AG09319 (cell line): ENCODE data around the gene OCRL.
"Not testable (repeated sequence)": the region's sequence is repeated elsewhere in the genome, so short reads cannot be mapped to it uniquely, and the experiment has no call there.

Source experiments
- DNase-seq: peaks from one replicate; pipeline ENCODE4 v3.0.0-alpha.2; 2010; ENCODE audit warnings: low read depth; ENCODE audit errors: extremely low read depth
- TF ChIP-seq, protein P1 (sequence below): IDR thresholded peaks from 2 replicates; pipeline ENCODE4 v1.5.1; 2011; ENCODE audit warnings: low read depth, mild to moderate bottlenecking, inconsistent platforms, low read length, moderate library complexity

Gene OCRL

DNA sequence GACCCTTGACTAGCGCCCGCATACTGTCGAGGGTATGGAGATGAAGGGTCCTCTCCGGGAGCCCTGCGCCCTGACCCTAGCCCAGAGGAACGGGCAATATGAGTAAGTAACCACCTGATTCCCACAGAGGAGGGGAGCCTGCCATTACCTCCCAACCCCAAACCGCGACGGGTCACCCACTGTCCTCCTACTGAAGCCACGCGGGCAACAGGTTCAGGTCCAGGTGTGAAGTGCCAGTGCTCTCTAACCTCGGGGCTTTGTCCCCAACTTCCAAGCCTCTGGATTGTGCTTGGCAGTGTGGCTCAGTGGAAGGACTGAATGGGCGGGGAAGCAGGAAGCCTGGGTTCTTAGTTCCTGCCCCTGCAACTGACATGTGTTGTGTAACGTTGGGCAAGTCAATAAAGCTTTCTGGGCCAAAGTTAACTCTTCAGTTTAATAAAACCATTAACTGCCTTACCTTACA lies 694 bp downstream of the OCRL start:
- no peak for DNase-seq
- TF ChIP-seq, protein P1, sequence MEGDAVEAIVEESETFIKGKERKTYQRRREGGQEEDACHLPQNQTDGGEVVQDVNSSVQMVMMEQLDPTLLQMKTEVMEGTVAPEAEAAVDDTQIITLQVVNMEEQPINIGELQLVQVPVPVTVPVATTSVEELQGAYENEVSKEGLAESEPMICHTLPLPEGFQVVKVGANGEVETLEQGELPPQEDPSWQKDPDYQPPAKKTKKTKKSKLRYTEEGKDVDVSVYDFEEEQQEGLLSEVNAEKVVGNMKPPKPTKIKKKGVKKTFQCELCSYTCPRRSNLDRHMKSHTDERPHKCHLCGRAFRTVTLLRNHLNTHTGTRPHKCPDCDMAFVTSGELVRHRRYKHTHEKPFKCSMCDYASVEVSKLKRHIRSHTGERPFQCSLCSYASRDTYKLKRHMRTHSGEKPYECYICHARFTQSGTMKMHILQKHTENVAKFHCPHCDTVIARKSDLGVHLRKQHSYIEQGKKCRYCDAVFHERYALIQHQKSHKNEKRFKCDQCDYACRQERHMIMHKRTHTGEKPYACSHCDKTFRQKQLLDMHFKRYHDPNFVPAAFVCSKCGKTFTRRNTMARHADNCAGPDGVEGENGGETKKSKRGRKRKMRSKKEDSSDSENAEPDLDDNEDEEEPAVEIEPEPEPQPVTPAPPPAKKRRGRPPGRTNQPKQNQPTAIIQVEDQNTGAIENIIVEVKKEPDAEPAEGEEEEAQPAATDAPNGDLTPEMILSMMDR, result no peak

DNA sequence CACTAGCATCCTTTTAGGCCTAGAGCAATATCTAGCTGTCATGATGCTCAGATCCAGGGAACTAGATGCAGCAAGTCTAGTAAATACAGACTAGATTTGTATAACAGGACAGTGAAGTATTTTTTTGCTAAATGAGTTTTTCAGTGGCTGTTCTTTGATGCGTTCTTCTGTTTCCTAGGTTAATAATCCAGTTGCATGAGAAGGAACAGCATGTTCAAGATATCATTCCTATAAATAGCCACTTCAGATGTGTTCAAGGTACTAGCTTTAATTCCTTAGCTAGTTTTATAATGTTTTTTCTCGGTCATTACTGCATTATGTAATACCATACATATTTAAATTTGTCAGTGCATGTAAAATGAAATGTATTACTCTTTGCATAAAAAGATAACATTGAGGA lies 4.7 kb downstream of the OCRL start:
- TF ChIP-seq, protein P1, result no peak
- DNase-seq, result no peak

DNA sequence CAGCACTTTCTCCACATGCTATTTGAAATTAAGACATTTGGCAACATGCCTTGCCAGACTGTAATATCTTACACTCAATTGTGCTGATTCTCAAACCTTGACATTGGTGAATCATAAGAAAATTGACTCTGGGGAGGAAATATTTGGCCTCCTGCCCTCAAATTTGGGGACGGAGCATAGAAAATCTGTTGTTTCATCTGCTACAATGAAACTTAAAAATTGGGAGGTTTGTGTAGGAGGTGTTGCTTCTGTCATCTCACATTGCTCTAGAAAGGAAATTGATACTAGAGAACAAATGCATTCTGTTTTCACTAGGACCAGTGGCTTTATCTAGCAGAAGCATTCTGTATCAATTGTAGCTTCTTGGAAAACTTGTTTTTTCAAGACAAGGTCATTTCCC lies 5.3 kb downstream of the OCRL start:
- DNase-seq, result no peak
- TF ChIP-seq, protein P1, result no peak

DNA sequence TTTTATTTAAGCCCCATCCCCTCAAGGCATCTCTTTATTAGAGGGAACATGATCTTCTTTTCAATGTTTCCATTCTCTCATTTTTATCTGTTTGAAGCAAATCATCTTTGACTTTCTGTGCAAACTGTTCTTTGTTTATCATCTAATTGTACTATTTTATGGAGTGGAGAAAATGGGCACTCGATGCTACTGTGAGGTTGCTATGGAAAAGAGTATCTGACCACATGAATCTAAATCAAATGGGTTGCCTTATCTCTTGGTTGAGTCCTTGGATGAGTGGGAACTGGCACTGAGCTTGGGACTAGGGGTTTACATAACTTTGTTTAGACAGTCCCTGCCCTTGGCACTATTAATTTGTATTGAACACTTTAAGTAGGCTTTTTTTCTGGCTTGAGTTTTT lies 9.1 kb downstream of the OCRL start:
- TF ChIP-seq, protein P1, result no peak
- DNase-seq, result no peak

DNA sequence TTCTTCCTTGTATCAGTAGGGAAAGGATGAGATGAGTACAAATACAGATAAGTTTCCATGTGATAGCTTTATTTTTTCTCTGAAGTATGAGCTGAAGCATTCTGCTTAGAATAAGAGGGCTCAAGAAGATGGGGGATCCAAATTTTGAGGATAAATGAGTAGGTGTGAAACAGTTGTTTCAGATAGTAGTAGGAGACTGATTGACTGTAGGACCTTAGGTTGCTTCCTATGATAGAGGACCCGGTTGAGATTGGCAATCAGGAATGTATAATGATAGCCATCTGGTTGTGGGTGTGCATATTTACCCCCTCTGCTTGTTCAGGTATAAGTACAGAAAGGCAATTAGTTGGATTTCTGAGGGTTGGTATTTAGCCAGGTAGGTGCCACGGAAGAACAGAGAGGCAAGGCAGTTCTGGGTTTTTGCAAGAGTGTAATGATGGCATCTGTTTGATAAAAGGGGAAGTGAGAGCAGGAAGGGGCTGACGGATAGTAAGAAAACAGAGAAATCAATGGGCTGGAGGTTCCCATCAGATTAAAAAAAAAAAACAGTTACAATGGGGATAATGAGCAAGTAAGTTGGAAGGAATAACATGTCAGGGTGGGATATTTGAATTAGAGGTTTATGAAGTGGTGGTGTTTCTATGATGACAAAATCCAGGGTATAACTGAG lies 13.7 kb downstream of the OCRL start:
- TF ChIP-seq, protein P1, result no peak
- no peak for DNase-seq

DNA sequence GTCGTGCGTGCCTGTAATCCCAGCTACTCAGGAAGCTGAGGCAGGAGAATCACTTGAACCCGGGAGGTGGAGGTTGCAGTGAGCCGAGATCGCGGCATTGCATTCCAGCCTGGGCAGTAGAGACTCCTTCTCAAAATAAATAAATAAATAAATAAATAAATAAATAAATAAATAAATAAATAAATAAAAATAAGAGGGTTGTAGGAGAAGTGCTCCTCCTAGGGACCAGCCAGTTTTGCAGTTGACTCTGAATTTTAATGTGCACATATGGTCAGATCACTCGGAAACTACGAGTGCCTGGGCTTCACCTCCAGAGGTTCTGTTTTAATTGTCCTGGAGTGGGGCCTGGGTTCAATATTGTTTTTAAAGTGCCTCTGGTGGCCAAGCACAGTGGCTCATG lies 14.8 kb downstream of the OCRL start:
- not testable (repeated sequence) for DNase-seq

DNA sequence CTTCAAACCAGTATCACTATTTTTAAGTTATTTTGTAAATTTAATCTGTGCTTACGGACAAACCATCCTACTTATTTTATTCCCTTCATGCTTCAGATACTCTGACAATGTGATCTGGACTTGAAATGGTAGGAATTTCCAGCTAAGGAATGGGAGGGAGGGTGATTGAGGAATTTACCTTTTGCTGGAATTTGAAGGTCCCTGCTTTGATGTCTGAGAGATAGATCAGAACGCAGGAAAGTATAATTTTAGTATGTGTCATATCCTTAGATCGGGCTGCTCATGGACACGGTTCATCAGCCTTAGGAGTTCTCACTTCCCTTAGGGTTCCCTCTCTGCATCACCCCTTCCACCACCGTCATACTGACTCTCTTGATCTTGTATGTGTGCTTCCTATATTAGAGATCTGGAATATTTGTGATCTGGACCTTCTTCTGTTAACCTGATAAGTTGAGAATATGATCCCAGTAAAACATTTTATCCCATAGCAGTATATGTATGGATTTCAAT lies 16.8 kb downstream of the OCRL start:
- no peak for DNase-seq
- TF ChIP-seq, protein P1, result no peak

DNA sequence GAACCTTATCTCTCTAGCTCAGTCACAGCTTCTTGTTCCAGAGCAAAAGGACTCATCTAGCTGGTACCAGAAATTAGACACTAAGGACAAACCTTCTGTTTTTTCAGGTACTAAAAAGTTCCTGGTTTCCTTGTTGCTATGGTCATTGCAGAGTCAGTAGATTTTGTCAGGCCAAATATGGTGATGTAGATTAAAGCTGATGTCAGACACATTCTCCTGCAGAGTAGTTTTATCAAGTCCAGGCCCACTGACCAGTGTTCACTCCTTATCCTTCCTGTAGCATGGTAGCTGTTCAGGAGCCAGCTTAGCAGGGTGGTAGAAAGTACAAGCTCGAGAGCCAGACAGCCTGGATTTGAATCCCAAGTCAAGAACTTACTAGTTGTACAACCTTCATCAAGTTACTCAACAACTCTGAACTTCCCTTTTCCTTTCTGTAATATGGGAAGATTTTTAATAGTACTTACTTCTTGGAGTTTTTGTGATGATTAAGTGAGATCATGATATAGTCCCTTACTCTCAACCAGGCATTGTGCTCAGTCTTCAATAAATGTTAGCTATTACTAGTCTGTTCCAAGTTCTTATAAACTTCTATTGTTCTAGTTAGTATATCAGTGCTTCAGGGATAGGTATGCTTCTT lies 17.9 kb downstream of the OCRL start:
- no peak for DNase-seq
- TF ChIP-seq, protein P1, result no peak
